ENCODE measurements around the gene NCOA7. TPM values are rescaled to one million over a fixed set of nuclear protein-coding genes. Genes with fewer than 3 reads are reported as not detected.

NCOA7 gene
- total and polyA plus RNA-seq, 9 of the 15 experiments (the other 6 are each of a cell fraction or from before 2014, with no cell fraction given), result 5.8 to 14.6 (median 9.3) TPM

DNA sequence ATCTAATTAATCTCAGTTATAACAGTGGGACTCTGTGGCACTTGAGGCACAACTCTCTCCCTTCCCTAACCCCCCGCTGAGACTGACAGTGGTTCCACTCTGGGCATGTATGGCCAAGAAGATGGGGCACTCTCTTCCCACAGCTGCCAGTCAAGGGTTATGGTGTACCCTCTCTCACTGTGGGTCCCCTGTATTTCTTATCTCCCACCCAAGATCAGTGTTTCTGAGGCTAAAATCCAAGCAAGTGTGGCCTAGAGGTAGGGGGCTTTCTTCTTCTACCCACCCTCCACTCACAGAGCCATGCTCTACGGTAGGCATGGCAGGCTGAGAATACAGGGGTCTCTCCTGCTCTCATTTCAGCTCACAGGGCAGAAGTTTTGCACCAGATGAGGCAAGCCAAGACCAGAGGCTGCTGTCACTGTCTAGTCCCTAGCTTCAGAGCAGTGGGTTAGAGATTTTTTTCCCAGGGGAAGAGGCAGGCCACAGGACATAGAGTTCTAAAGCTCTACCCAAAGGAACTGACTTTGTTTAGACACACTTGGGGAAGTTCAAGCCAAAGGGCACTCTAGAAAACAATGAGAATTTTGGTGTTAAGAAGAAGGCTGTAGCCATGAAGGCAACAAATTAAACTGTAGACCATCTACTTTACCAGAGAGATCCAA is 134.1 kb downstream of the NCOA7 start (continued):
- no peak for TF ChIP-seq HBP1 (CRISPR knock-in tag; IDR thresholded peaks at IDR 0.05)
- no peak for TF ChIP-seq MXI1 (IDR thresholded peaks at IDR 0.05; ENCODE audit: low read depth, low read length)
- no peak for TF ChIP-seq ZFX (CRISPR knock-in tag; IDR thresholded peaks at IDR 0.05)
- TF ChIP-seq CEBPZ (IDR thresholded peaks at IDR 0.05; ENCODE audit: borderline replicate concordance, low read depth, low read length), result no peak
- TF ChIP-seq GABPA (tag; conservative IDR thresholded peaks at IDR 0.05; ENCODE audit: low read depth), result no peak
- TF ChIP-seq SRF (CRISPR knock-in tag; IDR thresholded peaks at IDR 0.05), result no peak
- no peak for TF ChIP-seq E4F1 (CRISPR knock-in tag; IDR thresholded peaks at IDR 0.05; ENCODE audit: borderline replicate concordance)
- TF ChIP-seq, protein P1, sequence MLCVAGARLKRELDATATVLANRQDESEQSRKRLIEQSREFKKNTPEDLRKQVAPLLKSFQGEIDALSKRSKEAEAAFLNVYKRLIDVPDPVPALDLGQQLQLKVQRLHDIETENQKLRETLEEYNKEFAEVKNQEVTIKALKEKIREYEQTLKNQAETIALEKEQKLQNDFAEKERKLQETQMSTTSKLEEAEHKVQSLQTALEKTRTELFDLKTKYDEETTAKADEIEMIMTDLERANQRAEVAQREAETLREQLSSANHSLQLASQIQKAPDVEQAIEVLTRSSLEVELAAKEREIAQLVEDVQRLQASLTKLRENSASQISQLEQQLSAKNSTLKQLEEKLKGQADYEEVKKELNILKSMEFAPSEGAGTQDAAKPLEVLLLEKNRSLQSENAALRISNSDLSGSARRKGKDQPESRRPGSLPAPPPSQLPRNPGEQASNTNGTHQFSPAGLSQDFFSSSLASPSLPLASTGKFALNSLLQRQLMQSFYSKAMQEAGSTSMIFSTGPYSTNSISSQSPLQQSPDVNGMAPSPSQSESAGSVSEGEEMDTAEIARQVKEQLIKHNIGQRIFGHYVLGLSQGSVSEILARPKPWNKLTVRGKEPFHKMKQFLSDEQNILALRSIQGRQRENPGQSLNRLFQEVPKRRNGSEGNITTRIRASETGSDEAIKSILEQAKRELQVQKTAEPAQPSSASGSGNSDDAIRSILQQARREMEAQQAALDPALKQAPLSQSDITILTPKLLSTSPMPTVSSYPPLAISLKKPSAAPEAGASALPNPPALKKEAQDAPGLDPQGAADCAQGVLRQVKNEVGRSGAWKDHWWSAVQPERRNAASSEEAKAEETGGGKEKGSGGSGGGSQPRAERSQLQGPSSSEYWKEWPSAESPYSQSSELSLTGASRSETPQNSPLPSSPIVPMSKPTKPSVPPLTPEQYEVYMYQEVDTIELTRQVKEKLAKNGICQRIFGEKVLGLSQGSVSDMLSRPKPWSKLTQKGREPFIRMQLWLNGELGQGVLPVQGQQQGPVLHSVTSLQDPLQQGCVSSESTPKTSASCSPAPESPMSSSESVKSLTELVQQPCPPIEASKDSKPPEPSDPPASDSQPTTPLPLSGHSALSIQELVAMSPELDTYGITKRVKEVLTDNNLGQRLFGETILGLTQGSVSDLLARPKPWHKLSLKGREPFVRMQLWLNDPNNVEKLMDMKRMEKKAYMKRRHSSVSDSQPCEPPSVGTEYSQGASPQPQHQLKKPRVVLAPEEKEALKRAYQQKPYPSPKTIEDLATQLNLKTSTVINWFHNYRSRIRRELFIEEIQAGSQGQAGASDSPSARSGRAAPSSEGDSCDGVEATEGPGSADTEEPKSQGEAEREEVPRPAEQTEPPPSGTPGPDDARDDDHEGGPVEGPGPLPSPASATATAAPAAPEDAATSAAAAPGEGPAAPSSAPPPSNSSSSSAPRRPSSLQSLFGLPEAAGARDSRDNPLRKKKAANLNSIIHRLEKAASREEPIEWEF (CRISPR knock-in tag; IDR thresholded peaks at IDR 0.05), result no peak
- TF ChIP-seq HIVEP1 (CRISPR knock-in tag; IDR thresholded peaks at IDR 0.05), result no peak
- no peak for TF ChIP-seq SIN3B (IDR thresholded peaks at IDR 0.05; ENCODE audit: low read depth)
- TF ChIP-seq PTTG1 (tag; IDR thresholded peaks at IDR 0.05; ENCODE audit: low read depth), result peak; percentile 17; the same call in 1 of the 2 replicates
- no peak for TF ChIP-seq NFE2 (IDR thresholded peaks at IDR 0.05; ENCODE audit: low read depth)
